ENCODE results near the gene IFNE. TPM values are rescaled to one million over a fixed set of nuclear protein-coding genes. Genes with fewer than 3 reads are reported as not detected.

Gene IFNE
- total RNA-seq, 1 donor from 2014 or later: 2.0 TPM

DNA sequence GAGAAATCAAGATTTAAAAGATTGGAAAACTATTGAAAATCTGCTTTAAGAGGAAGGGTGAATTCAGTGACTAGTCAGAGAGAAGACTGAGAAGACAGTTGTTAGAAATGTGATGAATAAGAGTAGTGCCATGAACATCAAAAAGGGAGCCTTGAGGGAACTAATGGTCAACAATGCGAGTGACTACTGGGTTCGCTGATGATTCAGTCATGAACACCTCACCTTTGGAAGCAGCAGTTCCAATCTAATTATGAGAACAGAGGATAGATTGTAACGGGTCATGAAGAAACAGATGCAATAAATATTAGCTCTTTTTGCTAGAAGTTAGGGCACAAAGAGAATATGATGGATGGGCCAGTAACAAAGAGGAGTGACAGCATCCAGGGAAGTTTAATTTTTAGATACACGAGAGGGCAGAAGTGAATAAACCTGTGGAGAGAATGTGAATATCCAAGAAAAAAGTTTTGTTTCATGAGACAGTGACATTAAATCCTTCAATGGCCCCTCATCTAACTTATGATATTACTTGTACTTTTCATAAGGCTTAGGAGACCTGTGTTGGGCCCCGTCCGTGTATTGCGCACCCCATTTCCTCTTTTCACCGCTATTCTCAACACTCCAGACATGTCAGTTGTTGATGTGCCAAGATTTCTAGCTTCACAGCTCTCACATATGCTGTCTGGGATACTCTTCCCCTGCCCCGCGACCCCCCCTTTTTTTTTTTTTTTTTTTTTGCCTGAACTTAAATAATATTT is 23.5 kb upstream of the IFNE start:
- no peak for DNase-seq (ENCODE audit: low spot score in 2 of 2, unreplicated experiment in 2 of 2)
- H3K27me3 Mint-ChIP-seq (ENCODE audit: low read depth): no peaks in the 10 kb centered on the region
- H3K27ac Mint-ChIP-seq: peak overlapping the region; percentile 28
- H3K4me3 Mint-ChIP-seq: no peak overlapping the region
- TF ChIP-seq, protein P1, sequence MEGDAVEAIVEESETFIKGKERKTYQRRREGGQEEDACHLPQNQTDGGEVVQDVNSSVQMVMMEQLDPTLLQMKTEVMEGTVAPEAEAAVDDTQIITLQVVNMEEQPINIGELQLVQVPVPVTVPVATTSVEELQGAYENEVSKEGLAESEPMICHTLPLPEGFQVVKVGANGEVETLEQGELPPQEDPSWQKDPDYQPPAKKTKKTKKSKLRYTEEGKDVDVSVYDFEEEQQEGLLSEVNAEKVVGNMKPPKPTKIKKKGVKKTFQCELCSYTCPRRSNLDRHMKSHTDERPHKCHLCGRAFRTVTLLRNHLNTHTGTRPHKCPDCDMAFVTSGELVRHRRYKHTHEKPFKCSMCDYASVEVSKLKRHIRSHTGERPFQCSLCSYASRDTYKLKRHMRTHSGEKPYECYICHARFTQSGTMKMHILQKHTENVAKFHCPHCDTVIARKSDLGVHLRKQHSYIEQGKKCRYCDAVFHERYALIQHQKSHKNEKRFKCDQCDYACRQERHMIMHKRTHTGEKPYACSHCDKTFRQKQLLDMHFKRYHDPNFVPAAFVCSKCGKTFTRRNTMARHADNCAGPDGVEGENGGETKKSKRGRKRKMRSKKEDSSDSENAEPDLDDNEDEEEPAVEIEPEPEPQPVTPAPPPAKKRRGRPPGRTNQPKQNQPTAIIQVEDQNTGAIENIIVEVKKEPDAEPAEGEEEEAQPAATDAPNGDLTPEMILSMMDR (IDR thresholded peaks at IDR 0.05; ENCODE audit: unreplicated experiment): no peak
- H3K36me3 Mint-ChIP-seq: no peaks in the 10 kb centered on the region
- peaks cover 43% of the 10 kb centered on the region for H3K4me1 Mint-ChIP-seq
- H3K9me3 Mint-ChIP-seq: no peaks in the 10 kb centered on the region

DNA sequence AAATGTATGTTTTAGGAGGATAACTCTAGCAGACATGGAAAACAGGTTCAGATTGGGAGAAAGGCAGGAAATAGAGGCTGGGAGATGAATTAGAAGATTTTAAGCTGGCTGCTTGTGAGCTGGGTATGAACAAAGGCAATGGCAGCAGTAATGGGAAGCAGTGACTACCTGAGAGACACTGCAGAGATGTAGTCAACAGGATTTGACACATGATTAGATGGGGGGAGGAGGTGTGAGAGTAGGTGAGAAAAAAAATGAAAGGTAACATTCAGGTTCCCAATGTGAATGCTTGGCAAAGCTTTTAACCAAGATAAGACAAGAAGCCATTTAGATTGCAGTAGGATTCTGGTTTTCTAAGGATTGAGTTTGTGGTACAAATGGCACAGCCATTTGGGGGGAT is 22.8 kb upstream of the IFNE start:
- H3K36me3 Mint-ChIP-seq: no peaks in the 10 kb centered on the region
- DNase-seq (ENCODE audit: low spot score in 2 of 2, unreplicated experiment in 2 of 2): no peak
- peaks cover 41% of the 10 kb centered on the region for H3K4me1 Mint-ChIP-seq
- H3K27ac Mint-ChIP-seq: no peak overlapping the region
- no peak overlapping the region for H3K4me3 Mint-ChIP-seq
- H3K9me3 Mint-ChIP-seq: no peaks in the 10 kb centered on the region
- TF ChIP-seq, protein P1 (IDR thresholded peaks at IDR 0.05; ENCODE audit: unreplicated experiment): no peak
- no peaks in the 10 kb centered on the region for H3K27me3 Mint-ChIP-seq (ENCODE audit: low read depth)

DNA sequence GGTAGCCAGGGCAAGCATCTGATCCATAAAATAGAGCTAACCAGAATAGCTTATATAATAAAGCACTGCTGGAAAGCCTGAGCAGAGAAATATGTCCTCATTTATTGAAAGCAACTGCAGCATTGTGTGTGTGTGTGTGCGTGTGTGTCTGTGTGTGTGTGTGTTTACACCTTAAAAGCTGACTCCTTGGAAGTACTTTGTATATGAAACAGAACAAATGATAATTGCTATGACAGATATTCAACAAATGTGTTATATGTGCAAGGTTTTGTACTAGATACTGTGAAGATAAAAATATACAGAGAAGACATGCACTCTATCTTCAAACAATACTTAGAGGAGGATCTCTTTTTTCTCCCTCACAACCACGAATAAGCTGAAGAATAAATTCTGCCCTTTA is 22.0 kb upstream of the IFNE start:
- H3K4me3 Mint-ChIP-seq: no peak overlapping the region
- no peak for DNase-seq (ENCODE audit: low spot score in 2 of 2, unreplicated experiment in 2 of 2)
- TF ChIP-seq, protein P1 (IDR thresholded peaks at IDR 0.05; ENCODE audit: unreplicated experiment): no peak
- no peaks in the 10 kb centered on the region for H3K27me3 Mint-ChIP-seq (ENCODE audit: low read depth)
- peaks cover 47% of the 10 kb centered on the region for H3K4me1 Mint-ChIP-seq
- no peaks in the 10 kb centered on the region for H3K9me3 Mint-ChIP-seq
- H3K36me3 Mint-ChIP-seq: no peaks in the 10 kb centered on the region
- no peak overlapping the region for H3K27ac Mint-ChIP-seq

DNA sequence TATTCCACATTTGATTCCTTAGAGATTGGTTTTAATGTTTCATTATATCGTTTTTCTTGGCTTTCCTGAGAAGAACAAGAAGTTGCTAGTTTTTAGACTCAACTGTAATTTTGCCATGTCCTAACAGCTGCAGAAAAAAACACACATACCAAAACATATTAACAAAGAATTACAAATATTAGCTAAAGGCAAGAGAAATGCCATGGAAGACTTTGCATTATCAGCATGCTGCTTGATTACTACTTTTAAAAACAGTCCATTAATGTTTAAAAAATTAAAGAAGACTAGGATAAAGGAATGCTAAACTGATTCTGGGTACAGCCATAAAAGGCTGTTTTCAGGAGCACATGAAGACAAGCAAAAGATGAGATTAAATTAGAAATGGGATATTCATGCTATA is 20.5 kb upstream of the IFNE start:
- DNase-seq (ENCODE audit: low spot score in 2 of 2, unreplicated experiment in 2 of 2): no peak
- H3K27ac Mint-ChIP-seq: peak overlapping the region; percentile 54
- H3K4me3 Mint-ChIP-seq: no peak overlapping the region
- H3K36me3 Mint-ChIP-seq: no peaks in the 10 kb centered on the region
- H3K4me1 Mint-ChIP-seq: peaks cover 44% of the 10 kb centered on the region
- H3K27me3 Mint-ChIP-seq (ENCODE audit: low read depth): no peaks in the 10 kb centered on the region
- H3K9me3 Mint-ChIP-seq: no peaks in the 10 kb centered on the region
- TF ChIP-seq, protein P1 (IDR thresholded peaks at IDR 0.05; ENCODE audit: unreplicated experiment): no peak

DNA sequence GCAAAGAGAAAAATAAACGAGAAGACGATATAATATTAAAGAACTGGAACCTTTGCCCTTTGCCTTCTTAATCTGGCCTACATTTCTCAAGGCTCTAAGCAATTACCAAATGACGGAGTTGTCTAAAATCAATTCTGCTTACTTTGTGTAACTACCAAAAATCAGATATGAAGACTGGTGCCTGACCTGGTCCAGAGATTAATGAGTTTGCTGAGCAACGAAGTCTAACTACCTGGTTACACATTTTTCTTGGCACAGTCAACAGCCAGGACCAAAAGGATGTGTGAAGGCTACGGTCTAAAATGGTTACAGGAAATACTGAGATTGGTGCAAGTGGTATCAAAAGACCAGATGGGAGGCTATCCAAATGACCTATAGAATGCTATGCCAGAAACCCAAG is 17.8 kb upstream of the IFNE start:
- Mint-ChIP-seq H3K4me1 (peaks cover 35% of the 10 kb centered on the region), H3K27ac (no peak overlapping the region), H3K27me3 (ENCODE audit: low read depth) (no peaks in the 10 kb centered on the region), H3K9me3 (no peaks in the 10 kb centered on the region), H3K4me3 (no peak overlapping the region), H3K36me3 (no peaks in the 10 kb centered on the region)
- no peak for DNase-seq (ENCODE audit: low spot score in 2 of 2, unreplicated experiment in 2 of 2)
- TF ChIP-seq, protein P1 (IDR thresholded peaks at IDR 0.05; ENCODE audit: unreplicated experiment): no peak

All from mesothelial cell of epicardium (in vitro differentiated cells).